H1 (cell line): ENCODE measurements around the gene TRIM9. TPM values are rescaled to one million over a fixed set of nuclear protein-coding genes. Genes with fewer than 3 reads are reported as not detected.

ENCODE experiments used
- CTCF ChIA-PET: fragments of 300-600 bp; sonication (Branson Sonifier 250); formaldehyde crosslinking; loops from one replicate; lab custom pipeline; 2021; ENCODE audit not compliant: partially characterized antibody; lab: Charles Lee
- POLR2A ChIA-PET: fragments of 300-600 bp; sonication (Branson Sonifier 250); formaldehyde crosslinking; loops from one replicate; lab custom pipeline; 2021; ENCODE audit warnings: inconsistent platforms; ENCODE audit not compliant: partially characterized antibody; lab: Charles Lee
- DNase-seq, 2 experiments: peaks; one replicate each; pipeline versions ENCODE4 v3.0.0 to v3.0.0-alpha.2; 2010 to 2022; ENCODE audit warnings: low spot score in 2 of 2, low read depth in 1 of 2, mixed read lengths in 1 of 2
- FAIRE-seq: peaks from 2 replicates; lab custom pipeline; 2011; peaks lifted over from hg19 to GRCh38; lab: Jason Lieb, UNC
- H2AFZ ChIP-seq: 2 replicates; pipeline ENCODE4 v1.8.1; 2012; ENCODE audit warnings: low read length, inconsistent platforms
- H2AK5ac ChIP-seq: 2 replicates; pipeline ENCODE4 v1.6.1; 2013; ENCODE audit warnings: low read depth, low read length
- H2BK120ac ChIP-seq: replicated peaks from 2 replicates; pipeline ENCODE3; 2013; ENCODE audit warnings: low read depth, low read length, inconsistent platforms
- H2BK12ac ChIP-seq: 2 replicates; pipeline ENCODE4 v1.6.1; 2013; ENCODE audit warnings: low read depth, low read length
- H2BK15ac ChIP-seq: 2 replicates; pipeline ENCODE4 v1.6.1; 2013; ENCODE audit warnings: low read length
- H2BK20ac ChIP-seq: 2 replicates; pipeline ENCODE4 v1.6.1; 2013; ENCODE audit warnings: low read length
- H2BK5ac ChIP-seq: 2 replicates; pipeline ENCODE4 v1.6.1; 2013; ENCODE audit warnings: low read depth, low read length
- H3K14ac ChIP-seq: 2 replicates; pipeline ENCODE4 v1.6.1; 2013; ENCODE audit warnings: inconsistent platforms; ENCODE audit not compliant: insufficient read length
- H3K18ac ChIP-seq: 2 replicates; pipeline ENCODE4 v1.6.1; 2013; ENCODE audit warnings: low read length; ENCODE audit errors: extremely low read depth
- H3K23ac ChIP-seq: 2 replicates; pipeline ENCODE4 v1.6.1; 2013; ENCODE audit warnings: inconsistent platforms; ENCODE audit not compliant: insufficient read length
- H3K23me2 ChIP-seq: 2 replicates; pipeline ENCODE4 v1.6.1; 2013; ENCODE audit warnings: low read depth, low read length
- H3K27ac ChIP-seq: 2 replicates; pipeline ENCODE4 v1.6.1; 2011; ENCODE audit warnings: low read depth, low read length, inconsistent platforms
- H3K27me3 ChIP-seq, 4 experiments: replicated peaks in 1 of 4; 1 replicate in 1 of 4; 2 replicates in 3 of 4; pipeline versions ENCODE4 v1.6.1 to v1.8.1; 2011 to 2013; ENCODE audit warnings: low read length in 3 of 4, mild to moderate bottlenecking in 3 of 4, inconsistent platforms in 2 of 4, mixed read lengths in 2 of 4, moderate library complexity in 1 of 4; ENCODE audit not compliant: control insufficient read depth in 3 of 4, insufficient read depth in 3 of 4; ENCODE audit errors: extremely low read depth in 1 of 4
- H3K36me3 ChIP-seq, 4 experiments: 2 replicates each; pipeline versions ENCODE4 v1.6.1 to v1.8.1; 2011 to 2013; ENCODE audit warnings: mild to moderate bottlenecking in 4 of 4, low read length in 3 of 4, moderate library complexity in 2 of 4, control low read depth in 1 of 4, inconsistent platforms in 1 of 4; ENCODE audit not compliant: insufficient read depth in 4 of 4, control insufficient read depth in 2 of 4
- H3K4ac ChIP-seq: replicated peaks from 2 replicates; pipeline ENCODE3; 2013; ENCODE audit warnings: low read length, low read depth, mixed read lengths, inconsistent platforms; ENCODE audit not compliant: insufficient read length
- H3K4me1 ChIP-seq, 4 experiments: replicated peaks in 1 of 4; 1 replicate in 1 of 4; 2 replicates in 3 of 4; pipeline versions ENCODE4 v1.6.1 to v1.8.1; 2011 to 2013; ENCODE audit warnings: low read length in 3 of 4, inconsistent platforms in 2 of 4, mixed read lengths in 1 of 4; ENCODE audit not compliant: insufficient read depth in 4 of 4, control insufficient read depth in 3 of 4
- H3K4me2 ChIP-seq, 2 experiments: 2 replicates each; pipeline versions ENCODE4 v1.6.1 to v1.8.1; 2011 to 2013; ENCODE audit warnings: low read depth in 2 of 2, low read length in 2 of 2, control low read depth in 1 of 2, inconsistent platforms in 1 of 2, mild to moderate bottlenecking in 1 of 2; ENCODE audit not compliant: insufficient read depth in 1 of 2
- H3K4me3 ChIP-seq, 4 experiments: fragments of 200-600, 300-600 bp in 1 of 4; sonication (generic), shearing (Covaris generic), sonication (Bioruptor Twin) in 1 of 4; 2 replicates each; pipeline versions ENCODE4 v1.5.1 to v1.8.1; 2011 to 2016; ENCODE audit warnings: low read length in 4 of 4, low read depth in 3 of 4, control low read depth in 2 of 4, inconsistent platforms in 2 of 4, mild to moderate bottlenecking in 2 of 4, mixed read lengths in 1 of 4, moderate library complexity in 1 of 4; ENCODE audit not compliant: insufficient read depth in 2 of 4; ENCODE audit errors: extremely low read depth in 1 of 4
- H3K56ac ChIP-seq: replicated peaks from 2 replicates; pipeline ENCODE3; 2013; ENCODE audit warnings: low read depth, mild to moderate bottlenecking, mixed read lengths, low read length, inconsistent platforms; ENCODE audit not compliant: insufficient read length
- H3K79me1 ChIP-seq: 2 replicates; pipeline ENCODE4 v1.6.1; 2013; ENCODE audit warnings: low read depth, low read length, control low read depth
- H3K79me2 ChIP-seq, 2 experiments: 2 replicates each; pipeline versions ENCODE4 v1.6.1 to v1.8.1; 2012 to 2013; ENCODE audit warnings: low read length in 2 of 2, mild to moderate bottlenecking in 2 of 2, inconsistent platforms in 1 of 2; ENCODE audit not compliant: insufficient read depth in 2 of 2, control insufficient read depth in 1 of 2
- H3K9ac ChIP-seq, 4 experiments: replicated peaks in 1 of 4; 1 replicate in 1 of 4; 2 replicates in 3 of 4; pipeline versions ENCODE4 v1.6.1 to v1.8.1; 2011 to 2013; ENCODE audit warnings: low read depth in 3 of 4, low read length in 3 of 4, control low read depth in 2 of 4, mild to moderate bottlenecking in 2 of 4, moderate library complexity in 2 of 4, inconsistent platforms in 1 of 4; ENCODE audit errors: extremely low read depth in 1 of 4
- H3K9me3 ChIP-seq, 2 experiments: 2 replicates each; pipeline versions ENCODE4 v1.6.1 to v1.8.1; 2012 to 2013; ENCODE audit warnings: mild to moderate bottlenecking in 2 of 2, moderate library complexity in 2 of 2, control low read depth in 1 of 2, inconsistent platforms in 1 of 2, low read depth in 1 of 2, low read length in 1 of 2, mixed read lengths in 1 of 2; ENCODE audit not compliant: insufficient read depth in 2 of 2
- H4K20me1 ChIP-seq, 2 experiments: replicated peaks in 1 of 2; 2 replicates each; pipeline versions ENCODE3 to v1.8.1; 2011 to 2013; ENCODE audit warnings: inconsistent platforms in 2 of 2, low read length in 2 of 2, mild to moderate bottlenecking in 1 of 2; ENCODE audit not compliant: insufficient read depth in 2 of 2, control insufficient read depth in 1 of 2
- H4K5ac ChIP-seq: 2 replicates; pipeline ENCODE4 v1.6.1; 2013; ENCODE audit warnings: low read length, low read depth, mixed read lengths, inconsistent platforms; ENCODE audit not compliant: insufficient read length
- H4K8ac ChIP-seq: 2 replicates; pipeline ENCODE4 v1.8.0; 2013; ENCODE audit warnings: mild to moderate bottlenecking, moderate library complexity, low read length, inconsistent platforms; ENCODE audit not compliant: insufficient read depth; ENCODE audit errors: extremely low read depth
- H4K91ac ChIP-seq: replicated peaks from 2 replicates; pipeline ENCODE3; 2013; ENCODE audit warnings: low read length, mixed read lengths, inconsistent platforms; ENCODE audit not compliant: insufficient read length
- BACH1 ChIP-seq: IDR thresholded peaks from 2 replicates; pipeline ENCODE4 v1.6.1; 2012; ENCODE audit warnings: low read length, improper control_type of control experiment
- BCL11A ChIP-seq, 2 experiments: IDR thresholded peaks; one replicate each; pipeline ENCODE4 v1.6.1; 2011; ENCODE audit warnings: low read depth in 2 of 2, low read length in 2 of 2, mild to moderate bottlenecking in 2 of 2
- CBX5 ChIP-seq: fragments of 300-800, 300-1000 bp; sonication (generic); IDR thresholded peaks from 2 replicates; pipeline ENCODE4 v1.7.1; 2016; ENCODE audit warnings: antibody characterized with exemption, low read length, low read depth
- CEBPB ChIP-seq: IDR thresholded peaks from 2 replicates; pipeline ENCODE4 v1.6.1; 2012; ENCODE audit warnings: low read depth, low read length
- RAD21 ChIP-seq, 2 experiments: IDR thresholded peaks in 1 of 2; conservative IDR thresholded peaks in 1 of 2; 2 replicates each; pipeline ENCODE4 v1.6.1; 2011; ENCODE audit warnings: low read depth in 2 of 2, low read length in 2 of 2, improper control_type of control experiment in 1 of 2, inconsistent platforms in 1 of 2, mild to moderate bottlenecking in 1 of 2, moderate library complexity in 1 of 2
- RFX5 ChIP-seq: IDR thresholded peaks from 2 replicates; pipeline ENCODE4 v1.6.1; 2011; ENCODE audit warnings: low read depth, low read length, improper control_type of control experiment, borderline replicate concordance
- SUZ12 ChIP-seq: fragments of 200-600 bp; sonication (generic); IDR thresholded peaks from 2 replicates; pipeline ENCODE4 v1.6.1; 2012; ENCODE audit warnings: mild to moderate bottlenecking, inconsistent platforms, low read length, moderate library complexity, mixed read lengths
- WGBS, 2 experiments: shearing (Covaris generic) in 1 of 2; methylation state at CpG; one replicate each; pipeline versions ENCODE4 v1.1.6 to v1.1.7; 2013 to 2015; ENCODE audit warnings: low lambda C conversion rate in 2 of 2, mixed read lengths in 2 of 2, inconsistent platforms in 1 of 2, low coverage in 1 of 2, missing lambda C conversion rate in 1 of 2; ENCODE audit not compliant: insufficient replicate concordance in 2 of 2, insufficient coverage in 1 of 2, insufficient read length in 1 of 2; ENCODE audit errors: extremely low coverage in 1 of 2, missing lambda C conversion rate in 1 of 2; 5-methylcytosine and 5-hydroxymethylcytosine counted together
- polyA plus RNA-seq, 7 experiments: library from polyadenylated mRNA; depleted of rRNA in 3 of 7; stranded (reverse) in 5 of 7; unstranded in 2 of 7; fragments of >200 nt in 5 of 7; fragments of 200-250 nt in 2 of 7; gene quantifications; 1 replicate in 5 of 7; 2 replicates in 1 of 7; 4 replicates in 1 of 7; pipeline versions ENCODE4 v1.2.1 to v1.2.3, GENCODE V29; 2011 to 2013; ENCODE audit warnings: missing spikeins in 2 of 7, mixed read lengths in 2 of 7
- total RNA-seq: library from RNA; stranded (reverse); fragmentation: NEBNext Ultra II Directional; extraction: Animal tissue kit (Norgen Biotek cat#: 25700); gene quantifications from 2 replicates; pipeline ENCODE4 v1.2.1, GENCODE V29; 2021

The TRIM9 gene
- total and polyA plus RNA-seq, 2 of the 8 experiments (the other 6 are each of a cell fraction or from before 2014, with no cell fraction given), result 2.7 to 5.4 TPM

DNA sequence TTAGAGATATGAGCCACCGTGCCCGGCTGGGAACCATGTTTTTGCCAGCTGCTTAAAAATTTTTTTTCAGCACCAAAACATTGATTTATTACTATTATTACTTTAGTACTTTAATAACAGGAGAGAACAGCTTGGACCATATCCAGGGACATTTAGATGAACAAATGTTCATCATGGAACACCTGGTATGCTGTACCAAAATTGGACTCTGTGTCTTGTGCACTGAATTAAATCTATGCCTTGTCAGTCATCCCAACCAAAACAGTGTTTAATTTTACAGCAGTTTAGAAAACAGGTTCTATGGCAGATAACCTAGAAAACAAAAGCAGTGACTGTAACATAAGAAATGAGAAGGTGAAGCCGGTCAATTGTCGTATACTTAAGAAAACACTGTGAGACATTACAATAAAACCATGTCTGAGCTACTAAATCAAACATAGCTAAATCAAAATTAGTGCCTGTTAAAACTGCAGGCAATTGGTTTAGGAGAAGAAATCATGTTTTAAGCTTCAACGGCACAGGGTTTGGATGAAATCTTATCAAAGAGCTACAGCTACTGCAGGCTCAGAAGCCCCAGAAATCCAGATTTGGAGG, 92.4 kb downstream of the TRIM9 start:
- H3K9ac ChIP-seq, result no peak overlapping the region
- H3K9me3 ChIP-seq, result no peaks in the 10 kb centered on the region
- no peak overlapping the region for H3K18ac ChIP-seq
- no peak overlapping the region for H4K5ac ChIP-seq
- no peak overlapping the region for H3K27ac ChIP-seq
- H4K20me1 ChIP-seq, result no peaks in the 10 kb centered on the region
- no peak overlapping the region for H4K91ac ChIP-seq
- no peak overlapping the region for H3K4me2 ChIP-seq
- no peaks in the 10 kb centered on the region for H3K23me2 ChIP-seq
- H3K56ac ChIP-seq, result no peak overlapping the region
- ChIA-PET POLR2A (no interaction called here), CTCF (no interaction called here)
- H3K23ac ChIP-seq, result no peak overlapping the region
- TF ChIP-seq CBX5 (no peak), BCL11A (IDR thresholded peaks at IDR 0.05; ENCODE audit: low read depth in 2 of 2, low read length in 2 of 2) (no peak), CEBPB (no peak), RAD21 (IDR thresholded peaks at IDR 0.05 in 1 of 2, conservative IDR thresholded peaks at IDR 0.05 in 1 of 2; ENCODE audit: low read depth in 2 of 2, low read length in 2 of 2) (no peak), BACH1 (no peak), SUZ12 (no peak), RFX5 (no peak)
- no peak overlapping the region for H4K8ac ChIP-seq
- H2AFZ ChIP-seq, result no peak overlapping the region
- no peak overlapping the region for H2BK15ac ChIP-seq
- H2BK120ac ChIP-seq, result no peak overlapping the region
- WGBS, 2 experiments, result 92% methylated on average over 5 of the region's 5 CpGs; no CpG with 5 or more reads in 1 of the 2 experiments
- no peak overlapping the region for H3K4me3 ChIP-seq
- no peaks in the 10 kb centered on the region for H3K36me3 ChIP-seq
- H2BK12ac ChIP-seq, result no peak overlapping the region
- no peak overlapping the region for H3K14ac ChIP-seq
- no peaks in the 10 kb centered on the region for H3K27me3 ChIP-seq
- DNase-seq (no peak), FAIRE-seq (no peak)
- H3K79me2 ChIP-seq, result no peaks in the 10 kb centered on the region
- H3K79me1 ChIP-seq, result no peaks in the 10 kb centered on the region
- no peaks in the 10 kb centered on the region; a peak in 2 of 7 replicates for H3K4me1 ChIP-seq
- H2AK5ac ChIP-seq, result no peak overlapping the region
- H2BK20ac ChIP-seq, result no peak overlapping the region
- no peak overlapping the region for H3K4ac ChIP-seq
- H2BK5ac ChIP-seq, result no peak overlapping the region
